Measurements from ENCODE around the gene MEG3. TPM values are rescaled to one million over a fixed set of nuclear protein-coding genes. Genes with fewer than 3 reads are reported as not detected.

The MEG3 gene
- polyA plus RNA-seq, 1 donor from 2014 or later, result not detected

GRCh38 chr14:100832311-100832960 lies 6.5 kb downstream of the MEG3 start:
- H3K9me3 ChIP-seq (ENCODE audit: low read length), result no peaks in the 10 kb centered on the region
- H3K79me2 ChIP-seq (replicated peaks; ENCODE audit: insufficient read depth, low read length), result no peaks in the 10 kb centered on the region
- no peaks in the 10 kb centered on the region for H3K27me3 ChIP-seq (ENCODE audit: insufficient read depth, low read depth, low read length)
- TF ChIP-seq POLR2AphosphoS5 (IDR thresholded peaks at IDR 0.05), result no peak
- no peak for TF ChIP-seq CTCF (IDR thresholded peaks at IDR 0.05; ENCODE audit: poor library complexity, severe bottlenecking)
- no peak for TF ChIP-seq TAF1 (IDR thresholded peaks at IDR 0.05; ENCODE audit: low read depth)
- TF ChIP-seq EP300 (conservative IDR thresholded peaks at IDR 0.05; ENCODE audit: poor library complexity, severe bottlenecking), result no peak
- H3K4me3 ChIP-seq (ENCODE audit: low read length), result no peak overlapping the region
- H3F3A ChIP-seq (ENCODE audit: insufficient read depth, low read length, poor library complexity, severe bottlenecking), result no peaks in the 10 kb centered on the region
- H3K36me3 ChIP-seq (ENCODE audit: insufficient read depth, low read length), result no peaks in the 10 kb centered on the region
- H3K4me2 ChIP-seq (ENCODE audit: low read length), result no peak overlapping the region
- no peak overlapping the region for H2AFZ ChIP-seq (ENCODE audit: low read depth, low read length)
- H3K27ac ChIP-seq (ENCODE audit: low read length), result no peak overlapping the region
- H4K20me1 ChIP-seq (ENCODE audit: insufficient read depth), result no peaks in the 10 kb centered on the region
- no peak overlapping the region for H3K9ac ChIP-seq (ENCODE audit: low read length)
- no peaks in the 10 kb centered on the region for H3K9me2 ChIP-seq (ENCODE audit: insufficient read depth, low read length)

- no peaks in the 10 kb centered on the region for H3F3A ChIP-seq (ENCODE audit: insufficient read depth, low read length, poor library complexity, severe bottlenecking)
- H3K9me2 ChIP-seq (ENCODE audit: insufficient read depth, low read length), result no peaks in the 10 kb centered on the region
- no peaks in the 10 kb centered on the region for H3K9me3 ChIP-seq (ENCODE audit: low read length)
- H3K4me2 ChIP-seq (ENCODE audit: low read length), result no peak overlapping the region
- no peaks in the 10 kb centered on the region for H4K20me1 ChIP-seq (ENCODE audit: insufficient read depth)
- H3K36me3 ChIP-seq (ENCODE audit: insufficient read depth, low read length), result no peaks in the 10 kb centered on the region
- no peak overlapping the region for H3K27ac ChIP-seq (ENCODE audit: low read length)
- TF ChIP-seq REST (IDR thresholded peaks at IDR 0.05; ENCODE audit: borderline replicate concordance) (no peak), MXI1 (conservative IDR thresholded peaks at IDR 0.05; ENCODE audit: poor library complexity, severe bottlenecking) (no peak), RAD21 (conservative IDR thresholded peaks at IDR 0.05) (no peak), TAF1 (IDR thresholded peaks at IDR 0.05; ENCODE audit: low read depth) (no peak), EZH2 (IDR thresholded peaks at IDR 0.05; ENCODE audit: borderline replicate concordance, insufficient read depth, low read length, poor library complexity, severe bottlenecking) (no peak), CTCF (IDR thresholded peaks at IDR 0.05; ENCODE audit: poor library complexity, severe bottlenecking) (no peak), EP300 (conservative IDR thresholded peaks at IDR 0.05; ENCODE audit: poor library complexity, severe bottlenecking) (no peak), SMC3 (conservative IDR thresholded peaks at IDR 0.05; ENCODE audit: poor library complexity) (no peak), POLR2AphosphoS5 (IDR thresholded peaks at IDR 0.05) (no peak)
- no peak overlapping the region for H3K9ac ChIP-seq (ENCODE audit: low read length)
- H3K79me2 ChIP-seq (replicated peaks; ENCODE audit: insufficient read depth, low read length), result no peaks in the 10 kb centered on the region
- H2AFZ ChIP-seq (ENCODE audit: low read depth, low read length), result no peak overlapping the region
- H3K27me3 ChIP-seq (ENCODE audit: insufficient read depth, low read depth, low read length), result no peaks in the 10 kb centered on the region
- H3K4me3 ChIP-seq (ENCODE audit: low read length), result no peak overlapping the region
Measured at GRCh38 chr14:100834082-100834793, 8.3 kb downstream of the MEG3 start.

Measured in neural cell (in vitro differentiated cells).